Stimulated activated CD4-positive, alpha-beta T cell treated with anti-CD3 and anti-CD28 coated beads, TNF-alpha, amount 100 ng/mL, for 4 hours (primary cell): ENCODE data around the gene UST.
"Not testable (repeated sequence)": the region's sequence is repeated elsewhere in the genome, so short reads cannot be mapped to it uniquely, and the experiment has no call there.

Source experiments
- DNase-seq, 3 experiments: peaks; one replicate each; pipeline ENCODE4 v3.0.0-alpha.2; 2020; ENCODE audit warnings: low read depth in 3 of 3

Gene UST

GRCh38 chr6:148947621-148948444, 201.0 kb downstream of the UST start:
- DNase-seq: peak; percentile 51 to 63 (median 59)

GRCh38 chr6:148951662-148952061, 204.8 kb downstream of the UST start:
- DNase-seq: no peak

DNA sequence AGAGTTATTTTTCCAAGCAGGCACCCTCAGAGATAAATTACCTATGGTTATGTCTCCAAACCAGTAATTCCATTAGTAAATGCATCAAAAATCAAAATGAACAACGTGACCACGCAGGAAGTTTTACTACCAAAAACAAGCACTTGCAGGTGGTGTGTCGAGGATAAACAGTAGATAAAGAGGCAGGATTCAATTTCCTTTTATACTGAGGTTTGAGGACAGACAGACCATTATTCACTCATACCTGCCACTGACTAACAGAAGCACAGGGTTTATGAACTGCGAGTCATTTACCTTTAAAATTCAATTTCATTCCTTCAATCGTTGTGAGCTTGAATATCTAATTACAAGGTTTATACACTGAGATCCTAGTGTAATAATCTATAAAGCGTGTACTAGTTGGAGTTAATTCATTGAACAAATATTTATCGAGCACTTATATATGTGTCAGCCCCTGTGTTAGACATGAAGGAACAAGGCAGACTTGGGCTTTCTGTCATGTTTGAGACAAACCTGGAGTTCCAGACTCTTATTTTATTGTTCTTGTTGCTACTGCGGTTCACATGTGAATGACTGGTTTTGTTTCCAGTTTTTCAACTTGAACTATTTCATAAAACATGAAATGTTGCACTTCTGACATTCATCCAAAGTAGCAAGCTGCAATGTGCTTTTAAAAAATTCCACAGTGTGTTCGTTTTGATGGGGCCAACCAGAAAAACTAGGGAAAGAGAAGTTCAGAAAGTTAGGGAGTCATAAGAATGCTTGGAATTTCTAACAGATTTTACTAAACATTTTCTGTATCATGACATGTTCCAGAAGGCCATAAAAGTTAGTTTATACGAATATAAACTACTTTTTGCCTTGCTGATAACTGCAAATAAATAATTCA, 205.6 kb downstream of the UST start:
- DNase-seq: no peak

- no peak for DNase-seq
Observed at GRCh38 chr6:148954461-148954860, 207.6 kb downstream of the UST start.

GRCh38 chr6:148954934-148955333, 208.1 kb downstream of the UST start:
- no peak for DNase-seq

- no peak for DNase-seq
Observed at GRCh38 chr6:148955441-148955840, 208.6 kb downstream of the UST start.

DNA sequence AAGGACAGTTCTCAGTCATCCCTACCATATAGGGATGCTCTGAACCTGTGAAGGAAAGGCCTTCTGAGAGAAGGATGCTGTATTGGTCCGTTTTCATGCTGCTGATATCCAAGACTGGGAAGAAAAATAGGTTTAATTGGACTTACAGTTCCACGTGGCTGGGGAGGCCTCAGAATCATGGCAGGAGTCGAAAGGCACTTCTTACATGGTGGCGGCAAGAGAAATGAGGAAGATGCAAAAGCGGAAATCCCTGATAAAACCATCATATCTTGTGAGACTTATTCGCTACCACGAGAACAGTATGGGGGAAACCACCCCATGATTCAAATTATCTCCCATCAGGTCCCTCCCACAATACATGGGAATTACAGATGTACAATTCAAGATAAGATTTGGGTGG, 209.3 kb downstream of the UST start:
- not testable (repeated sequence) for DNase-seq

DNA sequence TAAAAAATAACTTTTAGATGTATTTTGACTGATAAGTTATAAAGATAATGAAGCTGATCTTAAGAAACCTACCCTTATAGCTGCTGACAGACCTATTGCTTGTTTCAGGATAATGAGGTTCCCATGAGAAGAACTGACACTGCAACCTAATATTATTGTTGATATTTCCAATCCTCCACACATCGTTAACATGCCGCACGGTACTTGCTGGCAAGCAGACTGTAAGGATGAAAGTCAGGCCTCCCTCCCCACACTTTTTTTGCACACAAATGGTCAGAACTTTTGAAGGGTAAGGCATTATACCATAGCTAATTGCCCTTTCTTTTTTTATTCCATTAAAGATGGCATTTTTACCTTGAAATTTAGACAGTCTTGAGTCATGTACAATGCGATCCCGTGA, 210.9 kb downstream of the UST start:
- DNase-seq: no peak

GRCh38 chr6:148959008-148959407, 212.2 kb downstream of the UST start:
- DNase-seq: no peak

DNA sequence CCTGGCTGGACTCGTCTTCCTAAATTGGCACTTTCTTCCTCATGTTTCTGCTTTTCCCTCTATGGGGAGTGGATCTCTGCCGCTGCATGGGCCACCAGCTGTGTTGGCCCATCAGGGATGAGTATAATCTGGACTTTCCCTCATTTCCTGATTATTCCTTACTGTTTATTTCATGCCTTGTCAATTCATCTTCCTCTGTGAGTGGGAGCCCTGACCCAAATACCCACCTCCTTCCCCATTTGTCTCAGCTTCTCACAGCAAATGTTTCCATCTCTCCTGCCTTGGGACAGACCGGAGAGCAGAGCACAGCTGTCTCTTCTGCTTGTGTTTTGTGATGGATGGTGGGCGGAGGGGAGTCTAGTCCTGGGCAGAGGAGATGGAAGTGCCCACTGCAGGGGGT, 212.7 kb downstream of the UST start:
- no peak for DNase-seq

- no peak for DNase-seq
Observed at GRCh38 chr6:148962854-148963515, 216.2 kb downstream of the UST start.

- DNase-seq: no peak
Observed at GRCh38 chr6:148963738-148964137, 216.9 kb downstream of the UST start.

GRCh38 chr6:148964467-148964866, 217.6 kb downstream of the UST start:
- DNase-seq: no peak

- DNase-seq: no peak
Observed at GRCh38 chr6:148965287-148965686, 218.5 kb downstream of the UST start.

- no peak for DNase-seq
Observed at GRCh38 chr6:148967011-148967520, 220.2 kb downstream of the UST start.

DNA sequence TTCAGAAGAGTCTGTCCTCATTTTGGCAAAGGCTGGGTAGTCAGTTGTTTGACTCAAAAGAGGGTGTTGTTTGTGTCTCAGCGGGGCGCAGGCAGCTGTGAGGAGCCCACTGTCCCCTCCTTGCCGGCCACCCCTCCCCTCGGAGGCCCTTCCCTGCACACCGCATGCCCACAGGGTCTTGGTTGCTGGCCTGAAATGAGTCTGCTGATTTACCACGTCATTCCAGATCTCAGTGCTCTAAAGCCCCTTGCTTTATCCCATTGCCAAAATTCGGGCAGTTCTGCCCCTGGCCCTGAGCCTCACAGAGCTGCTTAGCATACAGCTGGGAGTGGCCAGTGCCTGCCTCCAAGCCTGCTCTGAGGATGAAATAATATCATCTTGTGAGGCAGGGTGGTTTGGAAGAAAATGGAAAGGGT, 220.7 kb downstream of the UST start:
- DNase-seq: no peak

GRCh38 chr6:148968771-148969602, 222.2 kb downstream of the UST start:
- no peak for DNase-seq

- DNase-seq: no peak
Observed at GRCh38 chr6:148969603-148970061, 222.8 kb downstream of the UST start.

GRCh38 chr6:148971031-148971927, 224.4 kb downstream of the UST start:
- no peak for DNase-seq

GRCh38 chr6:148972481-148972880, 225.7 kb downstream of the UST start:
- peak in 2 of 3 experiments; percentile 11 to 20 for DNase-seq
